ENCODE data around the gene NTM.

The NTM gene

GRCh38 chr11:132072858-132073211 is 702.4 kb downstream of the NTM start (continued):
- TF ChIP-seq ZNF146 (tag by site-specific recombination; IDR thresholded peaks at IDR 0.05), result no peak

- Histone ChIP-seq H3K27ac (ENCODE audit: extremely low read depth, low read depth, low read length) (no peak overlapping the region), H3K36me3 (ENCODE audit: control insufficient read depth in 2 of 2, insufficient read depth in 1 of 2, low read length in 2 of 2) (no peaks in the 10 kb centered on the region), H3K4me1 (ENCODE audit: control insufficient read depth, insufficient read depth, low read length) (no peaks in the 10 kb centered on the region), H3K4me3 (ENCODE audit: low read depth, low read length) (no peak overlapping the region), H3K9me3 (ENCODE audit: control insufficient read depth, insufficient read depth, low read depth, low read length) (no peaks in the 10 kb centered on the region)
- TF ChIP-seq GLI2 (tag by site-specific recombination; IDR thresholded peaks at IDR 0.05; ENCODE audit: borderline replicate concordance, low read depth) (no peak), ZNF391 (tag by site-specific recombination; IDR thresholded peaks at IDR 0.05; ENCODE audit: borderline replicate concordance, low read depth) (no peak), KLF7 (tag by site-specific recombination; IDR thresholded peaks at IDR 0.05; ENCODE audit: borderline replicate concordance) (no peak), ZNF48 (tag by site-specific recombination; IDR thresholded peaks at IDR 0.05) (no peak), ZBTB17 (tag by site-specific recombination; IDR thresholded peaks at IDR 0.05) (no peak)
- ChIA-PET CTCF (no interaction called here), POLR2A (no interaction called here)
Observed at GRCh38 chr11:132073787-132074186, 703.4 kb downstream of the NTM start.

DNA sequence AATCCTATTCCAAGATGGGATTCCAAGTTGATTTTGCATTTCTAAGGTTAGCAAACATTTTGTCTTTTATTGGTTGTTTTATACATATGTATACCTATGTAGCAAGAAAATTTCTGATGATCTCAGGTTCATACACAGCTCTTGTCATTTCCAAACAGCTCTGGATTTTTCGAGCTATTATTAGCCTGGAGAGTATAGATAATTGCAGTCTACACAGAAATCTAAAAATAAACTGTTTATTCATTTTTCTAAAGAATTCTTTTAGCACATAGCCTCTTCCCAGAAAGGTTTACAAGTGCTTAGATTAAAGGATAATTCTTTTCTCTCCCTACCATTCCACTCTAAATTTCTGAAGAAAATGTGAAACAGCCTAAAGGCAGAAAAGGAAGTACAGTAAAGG is 705.0 kb downstream of the NTM start:
- H3K4me1 ChIP-seq (ENCODE audit: control insufficient read depth, insufficient read depth, low read length), result no peaks in the 10 kb centered on the region
- TF ChIP-seq MEIS1 (CRISPR knock-in tag; IDR thresholded peaks at IDR 0.05; ENCODE audit: borderline replicate concordance), result no peak
- H3K27ac ChIP-seq (ENCODE audit: extremely low read depth, low read depth, low read length), result no peak overlapping the region
- no peak overlapping the region for H3K4me3 ChIP-seq (ENCODE audit: low read depth, low read length)
- no peaks in the 10 kb centered on the region for H3K9me3 ChIP-seq (ENCODE audit: control insufficient read depth, insufficient read depth, low read depth, low read length)
- H3K36me3 ChIP-seq (ENCODE audit: control insufficient read depth in 2 of 2, insufficient read depth in 1 of 2, low read length in 2 of 2), result no peaks in the 10 kb centered on the region
- CTCF ChIA-PET, result no interaction called here
- POLR2A ChIA-PET, result no interaction called here

GRCh38 chr11:132077416-132077815 is 707.0 kb downstream of the NTM start:
- Histone ChIP-seq H3K4me1 (ENCODE audit: control insufficient read depth, insufficient read depth, low read length) (no peaks in the 10 kb centered on the region), H3K9me3 (ENCODE audit: control insufficient read depth, insufficient read depth, low read depth, low read length) (no peaks in the 10 kb centered on the region), H3K4me3 (ENCODE audit: low read depth, low read length) (no peak overlapping the region), H3K27ac (ENCODE audit: extremely low read depth, low read depth, low read length) (no peak overlapping the region), H3K36me3 (ENCODE audit: control insufficient read depth in 2 of 2, insufficient read depth in 1 of 2, low read length in 2 of 2) (no peaks in the 10 kb centered on the region)
- TF ChIP-seq, protein P1, sequence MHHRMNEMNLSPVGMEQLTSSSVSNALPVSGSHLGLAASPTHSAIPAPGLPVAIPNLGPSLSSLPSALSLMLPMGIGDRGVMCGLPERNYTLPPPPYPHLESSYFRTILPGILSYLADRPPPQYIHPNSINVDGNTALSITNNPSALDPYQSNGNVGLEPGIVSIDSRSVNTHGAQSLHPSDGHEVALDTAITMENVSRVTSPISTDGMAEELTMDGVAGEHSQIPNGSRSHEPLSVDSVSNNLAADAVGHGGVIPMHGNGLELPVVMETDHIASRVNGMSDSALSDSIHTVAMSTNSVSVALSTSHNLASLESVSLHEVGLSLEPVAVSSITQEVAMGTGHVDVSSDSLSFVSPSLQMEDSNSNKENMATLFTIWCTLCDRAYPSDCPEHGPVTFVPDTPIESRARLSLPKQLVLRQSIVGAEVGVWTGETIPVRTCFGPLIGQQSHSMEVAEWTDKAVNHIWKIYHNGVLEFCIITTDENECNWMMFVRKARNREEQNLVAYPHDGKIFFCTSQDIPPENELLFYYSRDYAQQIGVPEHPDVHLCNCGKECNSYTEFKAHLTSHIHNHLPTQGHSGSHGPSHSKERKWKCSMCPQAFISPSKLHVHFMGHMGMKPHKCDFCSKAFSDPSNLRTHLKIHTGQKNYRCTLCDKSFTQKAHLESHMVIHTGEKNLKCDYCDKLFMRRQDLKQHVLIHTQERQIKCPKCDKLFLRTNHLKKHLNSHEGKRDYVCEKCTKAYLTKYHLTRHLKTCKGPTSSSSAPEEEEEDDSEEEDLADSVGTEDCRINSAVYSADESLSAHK (tag by site-specific recombination; IDR thresholded peaks at IDR 0.05), result no peak
- TF ChIP-seq ZNF24 (tag by site-specific recombination; IDR thresholded peaks at IDR 0.05) (no peak), ZSCAN23 (tag by site-specific recombination; IDR thresholded peaks at IDR 0.05) (no peak), PBX3 (CRISPR knock-in tag; IDR thresholded peaks at IDR 0.05) (no peak), ZNF423 (tag by site-specific recombination; IDR thresholded peaks at IDR 0.05) (no peak), FEZF1 (tag by site-specific recombination; IDR thresholded peaks at IDR 0.05) (no peak), ZNF280C (tag by site-specific recombination; IDR thresholded peaks at IDR 0.05) (no peak), ZNF274 (IDR thresholded peaks at IDR 0.05; ENCODE audit: low read length) (no peak), ZNF274 (tag by site-specific recombination; IDR thresholded peaks at IDR 0.05; ENCODE audit: borderline replicate concordance) (no peak), ZNF341 (tag by site-specific recombination; IDR thresholded peaks at IDR 0.05; ENCODE audit: low read depth) (no peak), REPIN1 (tag by site-specific recombination; IDR thresholded peaks at IDR 0.05; ENCODE audit: low read depth) (no peak), ZNF19 (tag by site-specific recombination; IDR thresholded peaks at IDR 0.05; ENCODE audit: low read depth) (no peak), ZNF18 (tag by site-specific recombination; IDR thresholded peaks at IDR 0.05) (no peak)
- TF ChIP-seq, protein P2, sequence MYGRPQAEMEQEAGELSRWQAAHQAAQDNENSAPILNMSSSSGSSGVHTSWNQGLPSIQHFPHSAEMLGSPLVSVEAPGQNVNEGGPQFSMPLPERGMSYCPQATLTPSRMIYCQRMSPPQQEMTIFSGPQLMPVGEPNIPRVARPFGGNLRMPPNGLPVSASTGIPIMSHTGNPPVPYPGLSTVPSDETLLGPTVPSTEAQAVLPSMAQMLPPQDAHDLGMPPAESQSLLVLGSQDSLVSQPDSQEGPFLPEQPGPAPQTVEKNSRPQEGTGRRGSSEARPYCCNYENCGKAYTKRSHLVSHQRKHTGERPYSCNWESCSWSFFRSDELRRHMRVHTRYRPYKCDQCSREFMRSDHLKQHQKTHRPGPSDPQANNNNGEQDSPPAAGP (tag by site-specific recombination; IDR thresholded peaks at IDR 0.05), result no peak
- ChIA-PET POLR2A (no interaction called here), CTCF (interaction anchor here (0.7 kb wide), 1 partner anchor 1974 kb away, joined by 3 read pairs; no protein-coding TSS in a partner anchor)

Measured in HEK293 (cell line).